Measurements from ENCODE around the gene GPSM1.

The GPSM1 gene

DNA sequence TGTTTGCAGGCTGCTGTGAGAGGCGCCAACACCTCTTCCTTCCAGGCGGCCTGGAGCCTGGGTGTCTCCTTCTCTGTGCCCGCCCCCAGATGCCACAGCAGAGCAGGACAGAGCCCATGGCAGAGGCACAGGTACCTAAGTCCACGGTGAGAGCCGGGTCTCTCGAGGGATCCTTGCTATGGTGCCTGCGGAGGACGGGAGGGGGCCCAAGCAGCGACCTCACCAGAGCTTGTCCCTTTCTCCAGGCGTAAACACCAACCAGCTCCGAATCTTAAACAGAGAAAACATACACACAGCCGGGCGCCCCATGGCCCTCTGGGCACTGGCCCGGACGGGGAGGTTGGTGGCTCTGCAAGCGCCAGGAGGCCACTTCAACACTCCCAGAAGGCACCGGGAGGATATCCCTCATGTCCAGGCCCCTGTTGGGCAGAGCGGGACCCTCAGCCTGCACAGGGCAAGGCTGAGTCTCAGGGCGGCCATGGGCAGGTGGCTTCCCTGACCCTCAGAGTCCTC, 35.3 kb upstream of the GPSM1 start:
- no peak for DNase-seq

DNA sequence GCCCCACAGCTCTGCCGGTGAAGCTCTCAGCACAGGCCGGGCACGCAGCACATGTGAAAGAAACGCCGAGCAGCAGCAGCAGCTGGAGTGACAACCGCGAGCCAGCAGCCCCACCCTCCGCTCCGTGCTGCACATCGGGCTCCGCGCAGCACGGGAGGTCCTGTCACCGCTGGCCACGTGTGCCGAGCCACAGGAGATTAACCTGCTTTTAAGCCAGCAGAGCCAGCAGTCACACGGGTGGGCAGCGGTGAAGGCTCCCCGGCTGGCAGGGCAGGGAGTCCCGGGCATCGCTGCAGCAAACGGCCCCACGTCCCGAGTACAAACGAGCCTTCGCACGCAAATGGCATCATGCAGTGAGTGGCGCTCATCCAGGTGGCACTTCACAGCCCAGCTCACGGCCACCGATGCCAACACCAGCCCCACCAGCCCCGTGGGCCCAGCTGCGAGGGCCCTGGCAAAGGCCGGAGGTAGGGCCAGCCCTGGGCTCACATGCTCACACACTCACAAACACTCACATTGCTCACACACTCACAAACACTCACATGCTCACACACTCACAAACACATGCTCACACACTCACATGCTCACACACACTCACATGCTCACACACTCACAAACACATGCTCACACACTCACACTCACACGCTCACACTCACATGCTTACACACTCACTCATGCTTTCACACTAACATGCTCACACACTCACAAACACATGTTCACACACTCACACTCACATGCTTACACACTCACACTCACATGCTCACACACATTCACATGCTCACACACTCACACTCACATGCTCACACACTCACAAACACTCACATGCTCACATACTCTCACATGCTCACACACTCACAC, 34.5 kb upstream of the GPSM1 start:
- DNase-seq, result no peak

DNA sequence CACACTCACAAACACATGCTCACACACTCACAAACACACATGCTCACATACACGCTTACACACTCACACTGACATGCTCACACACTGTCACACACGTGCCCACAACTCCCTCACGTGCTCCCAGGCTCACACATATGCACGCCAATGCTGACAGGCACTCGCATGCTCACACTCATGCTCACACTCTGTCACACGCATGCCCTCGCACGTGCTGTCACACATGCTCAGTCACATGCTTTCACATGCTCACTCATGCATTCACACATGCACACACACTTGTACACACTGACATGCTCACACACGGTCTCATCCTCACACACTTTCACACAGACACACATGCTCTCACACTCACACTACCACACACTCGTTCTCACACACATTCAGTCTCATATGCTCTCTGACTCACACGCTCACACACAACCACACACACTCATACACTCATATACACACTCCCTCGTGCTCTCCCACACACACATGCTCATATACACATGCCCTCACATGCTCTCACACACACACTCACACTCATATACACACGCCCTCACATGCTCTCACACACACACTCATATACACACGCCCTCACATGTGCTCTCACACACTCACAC, 33.8 kb upstream of the GPSM1 start:
- no peak for DNase-seq

DNA sequence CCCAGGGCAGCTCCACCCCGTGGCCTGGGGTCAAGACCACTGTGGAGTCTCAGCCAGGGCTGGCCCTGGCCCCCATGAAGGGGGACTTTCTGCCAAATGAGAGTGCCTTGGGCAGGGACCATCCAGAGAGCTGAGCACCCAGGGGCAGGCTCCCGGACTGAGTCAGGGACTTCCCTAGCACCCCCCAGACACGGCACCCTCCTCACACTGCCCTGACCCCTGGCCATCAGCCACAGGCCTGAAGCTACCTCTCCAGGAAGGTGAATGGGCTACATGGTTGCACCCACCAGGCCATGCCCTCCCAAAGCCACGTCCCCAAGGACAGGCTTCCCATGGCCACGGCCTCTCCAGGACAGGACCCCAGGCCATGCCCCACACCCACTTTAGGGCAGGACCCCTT, 32.9 kb upstream of the GPSM1 start:
- DNase-seq, result no peak

DNA sequence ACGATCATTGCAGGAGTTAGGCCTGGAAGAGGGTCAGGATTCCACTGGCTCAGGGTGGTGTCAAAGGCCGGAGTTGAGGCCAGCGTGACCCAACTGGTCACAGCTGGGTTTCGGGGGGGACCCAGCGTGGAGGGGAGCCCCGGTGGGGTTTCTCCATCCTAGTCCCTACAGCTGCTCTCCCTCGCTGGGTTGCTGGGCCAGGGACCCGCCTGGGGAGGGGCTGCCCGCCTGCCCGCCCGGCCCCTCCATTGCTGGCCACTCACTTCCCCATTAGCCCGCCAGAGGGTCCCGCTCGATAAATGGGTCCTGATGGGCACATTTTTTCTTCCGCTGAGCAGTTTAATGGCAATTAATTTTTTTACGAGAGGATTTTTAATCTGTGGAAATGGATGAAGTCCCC, 32.3 kb upstream of the GPSM1 start:
- no peak for DNase-seq

DNA sequence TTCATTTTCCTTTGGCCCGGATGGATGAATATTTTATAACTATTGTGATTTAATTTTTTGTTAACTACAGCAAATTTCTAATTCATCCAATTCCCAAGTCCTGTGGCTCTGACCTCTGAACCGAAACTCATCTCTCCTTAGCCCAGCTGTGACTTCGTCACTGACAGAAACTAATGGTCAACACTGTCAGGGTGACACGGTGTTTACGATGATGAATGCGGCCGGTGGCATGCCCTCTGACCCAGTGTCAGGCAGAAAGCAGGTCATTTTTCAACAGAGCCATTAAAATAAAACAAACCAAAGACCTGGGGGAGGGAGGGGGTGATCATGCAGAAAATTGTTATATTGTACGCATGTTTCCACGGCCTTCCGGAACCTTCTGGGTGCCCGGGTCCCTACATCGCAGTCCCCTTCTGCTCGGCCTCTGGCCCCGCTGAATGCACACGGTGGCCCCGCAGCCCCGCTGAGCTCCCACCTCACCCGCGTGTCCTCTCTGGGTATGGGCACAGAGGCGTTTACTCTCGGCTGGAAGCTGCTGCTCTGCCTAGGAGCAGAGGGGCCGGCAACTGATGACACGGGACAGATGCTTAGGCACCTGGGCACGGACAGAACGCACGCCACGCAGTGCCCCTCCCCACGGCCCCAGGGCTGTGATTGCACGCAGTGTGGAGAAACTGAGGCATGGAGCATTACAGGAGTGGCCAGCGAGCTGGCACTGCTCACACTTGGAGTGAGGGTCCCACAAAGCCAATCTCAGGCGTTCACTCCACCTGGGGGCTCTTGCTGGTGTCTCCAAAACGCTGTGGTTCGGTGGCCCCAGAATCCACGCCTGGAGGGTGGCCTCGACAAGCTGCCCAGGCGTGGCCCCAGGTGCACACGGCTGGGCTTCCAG, 31.6 kb upstream of the GPSM1 start:
- no peak for DNase-seq

DNA sequence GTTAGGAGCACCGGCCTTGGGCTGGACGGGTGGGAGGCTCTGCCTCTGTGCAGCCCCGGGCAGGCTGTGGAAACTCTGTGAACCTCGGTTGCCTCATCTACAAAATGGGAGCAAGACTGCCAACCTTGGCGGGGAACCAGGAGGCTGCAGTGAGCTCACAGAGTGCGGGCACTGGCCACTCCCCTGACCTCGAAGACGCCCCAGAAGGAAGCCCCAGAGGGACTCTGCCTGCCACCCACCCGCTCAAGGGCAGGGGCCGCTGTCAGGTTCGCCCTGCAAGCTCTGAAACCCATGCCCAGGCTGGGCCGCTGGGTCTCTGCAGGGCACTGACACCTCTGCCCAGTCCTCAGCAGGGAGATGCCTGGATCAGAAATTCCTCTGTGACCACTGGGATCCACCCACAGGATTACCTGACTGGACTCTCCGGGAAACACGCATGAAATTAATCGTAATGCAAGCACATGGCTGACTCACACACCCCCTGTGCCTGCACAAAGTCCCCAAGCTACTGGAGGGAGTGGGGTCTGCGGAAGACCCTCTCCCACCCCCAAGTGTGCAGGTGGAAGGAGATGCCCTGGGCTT, 30.8 kb upstream of the GPSM1 start:
- no peak for DNase-seq

DNA sequence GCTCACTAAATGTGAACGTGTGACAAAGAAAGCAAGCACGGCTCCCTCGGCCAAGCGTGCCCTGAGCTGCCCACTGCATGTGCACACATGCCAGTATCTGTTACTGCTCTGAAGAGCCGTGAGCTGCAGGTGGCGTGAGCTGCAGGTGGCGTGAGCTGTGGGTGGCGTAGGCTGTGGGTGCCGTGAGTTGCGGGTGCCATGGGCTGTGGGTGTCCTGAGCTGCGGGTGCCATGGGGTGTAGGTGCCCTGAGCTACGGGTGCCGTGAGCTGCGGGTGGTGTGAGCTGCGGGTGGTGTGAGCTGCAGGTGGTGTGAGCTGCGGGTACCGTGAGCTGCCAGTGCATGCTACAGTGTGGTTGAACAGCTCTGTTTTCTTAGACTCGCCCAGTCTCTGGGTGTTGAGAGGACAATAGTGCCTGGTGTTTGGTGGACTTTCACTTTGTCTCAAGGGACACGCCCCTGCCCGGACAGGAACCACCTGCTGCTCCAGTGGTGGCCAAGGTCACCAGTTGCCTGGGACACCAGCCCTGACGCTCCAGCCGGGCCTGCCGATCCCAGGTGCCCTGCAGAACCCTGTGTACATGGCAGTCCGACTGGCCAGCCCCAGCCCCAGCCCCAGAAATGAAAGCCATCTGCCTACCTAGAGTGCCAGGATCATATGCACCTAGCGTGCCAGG, 30.2 kb upstream of the GPSM1 start:
- DNase-seq, result no peak

DNA sequence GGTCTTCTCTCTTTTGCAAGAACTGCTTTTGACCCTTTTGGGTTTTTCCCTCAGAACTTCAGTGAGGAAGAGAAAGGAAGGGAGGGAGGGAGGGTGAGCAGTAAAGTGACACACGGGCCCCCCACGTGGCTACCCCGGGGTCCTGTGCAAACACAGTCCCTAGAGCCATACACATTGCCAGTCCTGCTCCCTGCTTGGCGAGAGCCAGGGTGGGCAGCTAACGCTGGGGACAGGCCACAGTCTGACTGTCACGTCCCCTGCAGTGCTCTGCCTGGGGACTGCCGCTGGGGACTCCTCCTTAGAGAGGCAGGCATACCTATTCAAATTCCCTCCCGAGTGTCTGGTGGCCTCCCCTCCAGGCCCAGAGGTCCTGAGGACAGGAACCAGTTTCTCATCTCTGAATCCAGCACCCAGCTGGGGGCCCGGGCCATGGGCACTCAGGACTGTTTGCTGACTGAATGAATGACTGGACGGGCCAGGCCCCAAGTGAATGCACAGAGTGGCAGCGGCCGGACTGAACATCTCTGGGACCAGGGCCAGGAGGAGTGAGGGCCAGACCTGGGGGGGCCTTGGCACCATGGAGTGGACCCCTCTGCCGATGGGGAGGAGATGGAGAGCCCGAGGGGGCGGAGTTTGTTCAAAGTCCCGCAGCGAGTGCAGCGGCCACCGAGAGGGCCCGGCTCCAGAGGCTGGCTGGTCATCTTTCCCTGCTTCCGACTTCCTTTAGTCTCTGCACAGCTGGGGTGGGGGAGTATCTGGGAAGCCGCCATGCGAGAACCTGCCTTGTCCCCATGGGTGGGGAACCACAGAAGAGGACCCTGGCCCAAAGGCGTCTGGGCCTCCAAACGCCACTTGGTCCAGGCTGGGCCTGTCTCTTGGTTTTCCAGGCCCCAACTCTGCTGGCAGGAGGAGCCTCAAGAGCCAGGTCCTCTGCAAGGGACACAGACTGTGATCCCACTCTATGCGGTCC, 29.3 kb upstream of the GPSM1 start:
- no peak for DNase-seq

DNA sequence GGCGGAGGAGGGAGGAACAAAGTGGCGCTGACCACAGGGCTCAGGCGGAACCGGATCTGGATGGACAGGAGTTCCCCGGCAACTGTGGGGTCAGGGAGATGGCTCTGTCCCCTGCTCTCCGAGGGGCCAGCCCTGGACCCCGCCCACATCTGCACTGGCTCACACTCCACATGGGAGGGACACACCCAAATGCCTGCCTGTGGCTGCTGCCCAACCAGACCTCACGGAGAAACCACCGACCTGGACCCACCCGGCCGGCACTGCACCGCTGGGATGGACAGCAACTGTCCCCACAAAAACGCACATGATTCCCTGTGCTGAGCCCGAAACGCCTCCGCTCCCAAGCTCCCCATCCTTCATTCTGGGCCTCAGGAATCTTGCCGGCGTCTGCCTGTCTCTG, 28.2 kb upstream of the GPSM1 start:
- no peak for DNase-seq

DNA sequence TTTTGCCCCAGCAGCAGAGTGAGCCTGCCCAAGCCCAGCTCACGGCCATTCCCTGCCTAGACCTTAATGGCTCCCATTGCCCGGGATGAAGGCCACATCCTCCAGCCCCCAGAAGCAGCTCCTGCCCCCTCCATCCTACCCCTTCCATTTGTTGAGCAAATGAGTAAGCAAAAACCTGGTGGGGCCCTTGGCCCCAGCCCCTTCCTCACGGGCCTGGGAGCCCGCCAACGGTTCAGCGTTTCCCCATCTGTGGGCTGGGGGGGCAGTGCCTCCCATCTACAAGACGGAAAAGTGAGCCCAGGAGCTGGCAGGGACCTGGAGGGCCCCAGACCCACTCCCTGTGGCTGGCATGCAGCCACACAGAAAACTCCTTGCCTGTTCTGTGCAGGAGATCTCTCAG, 27.8 kb upstream of the GPSM1 start:
- no peak for DNase-seq

DNA sequence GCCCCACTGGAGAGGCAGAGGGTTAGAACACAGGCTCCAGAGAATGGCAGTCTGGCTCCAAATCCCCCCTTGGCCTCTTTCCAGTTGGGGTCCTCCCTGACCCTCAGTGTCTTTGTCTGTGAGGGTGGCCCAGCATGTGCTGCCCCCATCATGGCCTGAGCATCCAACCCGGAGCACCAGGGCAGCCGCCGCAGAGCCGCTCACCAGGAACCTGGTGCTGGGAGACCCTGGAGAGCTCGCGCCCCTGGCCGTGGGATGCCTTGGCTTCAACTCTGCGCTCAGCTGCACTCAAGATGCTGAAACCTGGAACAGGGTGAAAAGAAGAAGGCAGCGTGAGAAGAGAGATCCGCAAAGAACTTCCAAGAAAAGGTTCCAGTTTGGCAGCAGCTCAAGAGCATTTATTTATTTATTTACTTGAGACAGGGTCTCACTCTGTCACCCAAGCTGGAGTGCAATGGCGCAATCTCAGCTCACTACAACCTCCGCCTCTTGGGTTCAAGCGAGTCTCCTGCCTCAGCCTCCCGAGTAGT, 27.3 kb upstream of the GPSM1 start:
- DNase-seq, result no peak

DNA sequence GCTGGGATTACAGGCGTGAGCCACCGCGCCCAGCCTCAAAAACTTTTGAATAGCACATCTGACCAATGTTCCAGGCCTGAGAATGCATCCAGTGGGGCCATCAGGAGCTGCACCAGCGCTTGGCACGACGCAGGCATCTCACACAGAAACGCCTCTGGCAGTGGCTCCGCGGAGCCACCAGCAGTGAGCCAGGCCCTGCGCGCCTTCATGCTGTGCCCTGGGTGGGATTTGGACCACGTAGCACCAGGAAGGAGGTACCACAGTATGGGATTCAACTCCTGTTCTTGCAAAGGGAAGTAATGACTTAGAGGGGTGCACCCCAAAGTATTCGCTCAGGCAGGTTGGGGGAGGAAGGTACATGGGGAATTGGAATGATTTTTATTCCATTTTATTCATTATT, 26.5 kb upstream of the GPSM1 start:
- DNase-seq, result no peak

DNA sequence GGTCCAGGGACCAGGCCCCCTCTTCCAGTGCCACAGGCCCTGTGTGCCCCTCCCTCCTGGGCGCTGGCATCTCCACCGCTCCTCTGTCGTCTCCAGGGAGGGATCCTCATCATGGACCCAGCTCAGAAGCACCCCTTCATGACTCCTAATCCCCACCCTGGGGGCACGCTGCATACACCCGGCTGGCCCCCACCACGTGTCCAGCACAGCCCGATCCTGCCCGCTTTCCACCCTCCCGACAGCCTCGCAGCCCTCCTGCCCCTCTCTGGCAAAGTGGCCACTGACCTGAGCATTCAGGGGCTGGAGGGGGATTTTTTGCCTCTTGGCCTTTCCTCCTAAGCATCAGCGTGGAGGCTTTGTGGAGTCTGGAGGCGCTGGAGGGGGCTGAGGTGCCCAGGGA, 24.8 kb upstream of the GPSM1 start:
- DNase-seq, result no peak

DNA sequence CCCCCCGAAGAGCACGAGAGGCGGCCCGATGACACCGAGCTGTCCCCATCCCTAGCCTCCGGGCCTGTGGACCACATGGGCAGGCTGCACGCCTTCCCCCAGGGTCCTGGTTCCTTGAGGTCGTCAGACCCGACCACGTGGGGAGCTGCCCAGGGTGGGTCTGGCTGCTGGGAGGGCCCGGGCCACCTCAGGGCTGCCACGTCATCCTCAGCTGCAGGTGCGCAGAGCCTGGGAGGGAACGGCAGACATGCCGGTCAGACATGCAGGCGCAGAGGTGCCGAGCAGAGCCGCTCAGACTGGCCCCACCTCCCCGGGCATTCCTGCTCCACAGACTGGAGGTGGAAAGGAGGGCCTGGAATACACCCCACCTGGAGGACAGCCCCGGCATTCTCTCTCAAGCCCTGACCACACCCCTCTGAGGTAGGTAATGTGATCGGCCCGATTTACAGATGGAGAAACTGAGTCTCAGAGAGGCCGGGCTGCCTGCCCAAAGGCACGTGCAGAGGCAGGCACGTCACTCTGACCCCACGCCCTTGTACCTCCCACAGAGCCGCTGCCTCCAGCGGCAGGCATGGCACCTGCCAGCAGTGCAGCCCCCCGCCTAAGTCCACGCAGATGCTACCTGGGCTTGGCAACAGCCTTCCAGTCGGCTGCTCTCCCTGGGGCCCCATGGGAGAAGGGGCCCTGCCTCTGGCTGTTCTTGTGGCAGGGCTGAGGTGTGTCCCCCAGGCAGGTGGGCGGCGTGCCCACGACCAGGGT, 24.1 kb upstream of the GPSM1 start:
- no peak for DNase-seq

DNA sequence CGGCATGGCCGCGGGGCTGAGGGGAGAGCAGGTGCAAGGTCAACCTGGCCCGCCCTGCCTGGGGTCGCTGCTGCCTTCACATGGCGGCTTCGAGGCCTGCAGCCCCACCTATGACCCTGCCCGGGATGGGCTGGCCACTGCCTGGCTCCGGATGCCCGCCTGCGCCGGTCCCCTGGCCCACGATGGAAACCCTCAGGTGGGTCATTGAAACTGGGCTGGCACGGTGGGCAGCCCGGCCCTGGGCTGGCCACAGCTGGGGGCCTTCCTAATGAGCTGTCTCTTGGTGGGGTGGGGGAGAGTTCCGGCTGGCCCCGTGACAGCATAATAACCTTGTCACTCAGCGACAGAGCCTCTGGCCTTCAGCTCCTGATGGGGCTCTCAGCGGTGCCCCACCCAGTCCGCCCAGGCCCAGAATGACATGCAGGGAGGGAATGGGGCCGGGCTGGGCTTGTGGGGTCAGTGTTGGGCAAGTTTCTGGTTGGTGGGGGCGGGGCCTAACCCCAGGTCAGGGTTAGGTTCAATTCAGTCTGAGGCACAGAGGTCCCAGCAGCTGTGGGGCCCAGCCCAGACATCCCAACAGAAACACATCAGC, 23.4 kb upstream of the GPSM1 start, which contains the start of gene CCDC187:
CCDC187 (minus strand) TSS at position 270 of the 592 bp plus-strand sequence; CDS start at position 6, 264 bp downstream.
- DNase-seq, result no peak

DNA sequence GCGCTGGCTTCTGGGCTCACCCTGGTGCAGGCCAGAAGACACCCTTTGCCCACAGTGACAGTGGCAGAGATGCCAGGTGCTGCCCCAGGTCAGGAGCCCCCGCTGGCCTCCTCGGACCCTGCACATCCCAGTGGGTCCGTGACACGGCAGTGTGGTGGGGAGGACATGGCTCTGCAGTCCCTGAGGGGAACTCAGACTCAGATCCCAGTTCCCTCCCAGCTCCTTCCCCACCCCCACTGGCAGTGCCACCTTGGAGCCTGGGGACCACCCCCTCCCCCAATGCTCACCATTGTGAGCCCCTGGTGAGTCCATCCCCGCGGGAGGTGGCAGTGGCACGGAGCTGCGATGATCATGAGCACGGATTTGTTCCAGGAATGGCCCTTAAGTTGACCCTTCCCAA, 22.9 kb upstream of the GPSM1 start:
- DNase-seq, result no peak

DNA sequence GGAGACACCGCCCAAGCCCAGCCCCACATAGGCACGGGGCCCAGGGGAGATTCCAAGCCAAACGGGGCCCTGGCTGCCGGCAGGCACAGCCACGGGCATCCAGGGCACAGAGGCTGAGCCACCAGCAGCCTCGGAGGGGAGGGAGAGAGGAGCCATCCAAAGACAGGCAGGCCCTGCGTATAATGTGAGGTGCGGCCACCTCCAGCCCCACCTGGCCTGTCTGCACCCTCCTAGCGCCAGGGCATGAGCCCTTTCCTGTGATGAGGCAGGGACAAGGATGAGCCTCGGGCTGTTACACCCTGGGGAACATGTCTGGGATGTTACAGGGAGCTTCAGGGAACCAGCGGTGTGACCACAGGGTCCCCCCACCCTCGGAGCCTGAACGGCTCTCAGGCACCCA, 22.4 kb upstream of the GPSM1 start:
- no peak for DNase-seq

DNA sequence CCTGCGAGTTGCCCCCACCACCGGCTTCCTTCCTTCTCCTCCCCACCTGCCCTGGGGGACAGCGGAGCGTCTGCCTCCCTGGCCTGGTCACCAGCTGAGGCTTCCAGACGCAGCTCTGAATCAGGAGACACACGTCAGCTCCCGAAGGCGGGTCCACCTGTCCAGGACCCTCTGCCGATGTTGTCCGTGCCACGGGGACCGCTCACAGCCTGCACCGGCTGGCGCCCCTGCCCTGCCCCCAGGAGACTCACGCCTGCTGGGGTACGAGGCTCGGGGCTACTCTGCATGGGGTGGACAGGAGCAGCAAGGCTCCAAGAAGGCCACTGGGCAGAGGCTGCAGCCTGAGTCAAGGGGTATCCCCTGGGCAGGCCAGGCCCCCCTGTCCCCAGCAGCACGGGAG, 21.5 kb upstream of the GPSM1 start:
- no peak for DNase-seq

Data from AML-193 (cell line).